WERI-Rb-1 (cell line): Measurements from ENCODE around the gene GDF2.

Experiments
- DNase-seq: peaks from one replicate; pipeline ENCODE4 v3.0.0-alpha.2; 2020
- H3K27ac ChIP-seq: fragments of 250-450 bp; sonication (Bioruptor Pico); 2 replicates; pipeline ENCODE4 v1.5.1; 2020; ENCODE audit warnings: mild to moderate bottlenecking, moderate library complexity
- H3K27me3 ChIP-seq: fragments of 250-450 bp; sonication (Bioruptor Pico); 2 replicates; pipeline ENCODE4 v1.5.1; 2021; ENCODE audit warnings: mild to moderate bottlenecking, low read depth, moderate library complexity; ENCODE audit not compliant: insufficient read depth, severe bottlenecking
- H3K36me3 ChIP-seq: fragments of 250-450 bp; sonication (Bioruptor Pico); 2 replicates; pipeline ENCODE4 v1.5.1; 2020; ENCODE audit warnings: mild to moderate bottlenecking, moderate library complexity
- H3K4me3 ChIP-seq: 2 replicates; pipeline ENCODE4 v1.5.1; 2011; ENCODE audit warnings: low read depth, mild to moderate bottlenecking, control low read depth, low read length
- H3K9me3 ChIP-seq: fragments of 250-450 bp; sonication (Bioruptor Pico); 2 replicates; pipeline ENCODE4 v1.5.1; 2021; ENCODE audit warnings: mild to moderate bottlenecking, moderate library complexity; ENCODE audit not compliant: severe bottlenecking
- TF ChIP-seq, protein P1 (sequence below): IDR thresholded peaks from 2 replicates; pipeline ENCODE4 v1.5.1; 2011; ENCODE audit warnings: low read depth, mild to moderate bottlenecking, control low read depth, inconsistent platforms, low read length

GDF2 gene

DNA sequence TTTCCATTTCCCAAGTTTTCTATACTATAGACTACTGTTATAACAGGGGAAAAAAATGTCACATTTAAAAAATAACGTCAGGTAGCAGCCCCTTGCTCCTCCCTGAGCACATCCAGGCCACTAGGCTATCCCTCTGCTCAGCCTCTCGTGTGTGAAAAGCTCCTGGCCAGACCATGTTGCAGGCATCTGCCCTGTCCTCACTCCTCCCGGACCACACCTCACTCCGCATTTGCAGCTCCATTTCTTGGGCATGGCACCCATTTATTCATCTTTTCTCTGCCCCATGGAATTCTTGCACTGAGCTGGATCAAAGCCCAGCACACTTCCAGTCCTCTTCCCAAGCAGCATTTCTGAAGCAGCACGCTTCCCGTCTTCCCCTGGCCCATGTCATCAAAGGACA is 1.4 kb upstream of the GDF2 start:
- no peaks in the 10 kb centered on the region for H3K36me3 ChIP-seq
- H3K27me3 ChIP-seq, result no peaks in the 10 kb centered on the region
- TF ChIP-seq, protein P1, sequence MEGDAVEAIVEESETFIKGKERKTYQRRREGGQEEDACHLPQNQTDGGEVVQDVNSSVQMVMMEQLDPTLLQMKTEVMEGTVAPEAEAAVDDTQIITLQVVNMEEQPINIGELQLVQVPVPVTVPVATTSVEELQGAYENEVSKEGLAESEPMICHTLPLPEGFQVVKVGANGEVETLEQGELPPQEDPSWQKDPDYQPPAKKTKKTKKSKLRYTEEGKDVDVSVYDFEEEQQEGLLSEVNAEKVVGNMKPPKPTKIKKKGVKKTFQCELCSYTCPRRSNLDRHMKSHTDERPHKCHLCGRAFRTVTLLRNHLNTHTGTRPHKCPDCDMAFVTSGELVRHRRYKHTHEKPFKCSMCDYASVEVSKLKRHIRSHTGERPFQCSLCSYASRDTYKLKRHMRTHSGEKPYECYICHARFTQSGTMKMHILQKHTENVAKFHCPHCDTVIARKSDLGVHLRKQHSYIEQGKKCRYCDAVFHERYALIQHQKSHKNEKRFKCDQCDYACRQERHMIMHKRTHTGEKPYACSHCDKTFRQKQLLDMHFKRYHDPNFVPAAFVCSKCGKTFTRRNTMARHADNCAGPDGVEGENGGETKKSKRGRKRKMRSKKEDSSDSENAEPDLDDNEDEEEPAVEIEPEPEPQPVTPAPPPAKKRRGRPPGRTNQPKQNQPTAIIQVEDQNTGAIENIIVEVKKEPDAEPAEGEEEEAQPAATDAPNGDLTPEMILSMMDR, result no peak
- DNase-seq, result no peak
- H3K4me3 ChIP-seq, result no peak overlapping the region
- H3K27ac ChIP-seq, result no peak overlapping the region
- no peaks in the 10 kb centered on the region for H3K9me3 ChIP-seq

DNA sequence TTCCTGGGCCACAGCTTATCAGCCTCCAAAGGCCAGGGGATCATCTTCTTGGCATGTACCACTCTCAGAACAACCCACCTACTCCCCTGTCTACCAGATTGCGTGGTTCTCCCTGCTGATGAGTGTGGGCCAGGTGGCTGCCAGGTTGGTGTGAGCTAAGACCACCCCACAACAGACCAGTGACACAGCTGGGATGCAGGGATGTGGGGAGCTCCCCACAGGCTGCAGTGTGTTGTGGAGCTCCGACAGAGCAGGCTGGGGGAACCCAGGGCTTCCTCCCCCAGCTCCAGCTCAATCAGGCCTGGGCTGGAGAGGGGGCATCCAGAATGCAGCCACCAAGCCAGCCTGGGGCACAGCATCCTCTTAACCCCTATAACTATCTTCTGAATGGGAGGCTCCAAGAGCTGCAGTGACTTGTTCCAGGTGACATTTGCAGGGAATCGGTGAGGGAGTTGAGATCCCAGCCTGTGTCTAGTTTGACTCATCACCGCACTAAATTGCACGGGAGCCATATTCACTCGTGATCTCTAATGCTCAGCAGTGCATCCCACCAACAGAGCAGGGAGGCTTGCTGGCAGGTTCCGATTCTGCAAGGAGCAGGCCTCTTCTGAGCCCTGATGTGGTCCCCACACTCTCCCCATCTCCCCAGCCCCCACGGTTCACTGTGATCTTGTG is 596 bp upstream of the GDF2 start:
- Histone ChIP-seq H3K27me3 (no peaks in the 10 kb centered on the region), H3K4me3 (no peak overlapping the region), H3K27ac (no peak overlapping the region), H3K9me3 (no peaks in the 10 kb centered on the region), H3K36me3 (no peaks in the 10 kb centered on the region)
- TF ChIP-seq, protein P1, result no peak
- DNase-seq, result no peak

DNA sequence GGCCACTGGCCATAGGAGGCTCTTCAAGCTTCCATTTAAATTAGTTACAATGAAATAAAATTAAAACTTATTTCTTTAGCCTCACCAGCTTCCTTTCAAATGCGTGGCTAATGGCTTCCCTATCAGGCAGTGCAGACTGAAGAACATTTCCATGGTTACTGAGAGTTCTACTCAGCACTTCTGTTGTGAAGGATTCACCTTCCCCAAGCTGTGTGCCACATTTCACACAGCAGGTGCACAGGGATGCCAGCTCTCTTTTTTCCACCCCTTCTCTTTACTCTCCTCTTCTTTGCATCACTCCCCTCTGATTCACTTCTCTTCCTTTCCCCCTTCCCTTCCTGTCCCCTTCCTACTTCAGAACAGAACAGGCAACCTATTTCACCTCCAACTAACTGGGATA is 833 bp downstream of the GDF2 start:
- Histone ChIP-seq H3K36me3 (no peaks in the 10 kb centered on the region), H3K4me3 (no peak overlapping the region), H3K27ac (no peak overlapping the region), H3K9me3 (no peaks in the 10 kb centered on the region), H3K27me3 (no peaks in the 10 kb centered on the region)
- TF ChIP-seq, protein P1, result no peak
- DNase-seq, result no peak

DNA sequence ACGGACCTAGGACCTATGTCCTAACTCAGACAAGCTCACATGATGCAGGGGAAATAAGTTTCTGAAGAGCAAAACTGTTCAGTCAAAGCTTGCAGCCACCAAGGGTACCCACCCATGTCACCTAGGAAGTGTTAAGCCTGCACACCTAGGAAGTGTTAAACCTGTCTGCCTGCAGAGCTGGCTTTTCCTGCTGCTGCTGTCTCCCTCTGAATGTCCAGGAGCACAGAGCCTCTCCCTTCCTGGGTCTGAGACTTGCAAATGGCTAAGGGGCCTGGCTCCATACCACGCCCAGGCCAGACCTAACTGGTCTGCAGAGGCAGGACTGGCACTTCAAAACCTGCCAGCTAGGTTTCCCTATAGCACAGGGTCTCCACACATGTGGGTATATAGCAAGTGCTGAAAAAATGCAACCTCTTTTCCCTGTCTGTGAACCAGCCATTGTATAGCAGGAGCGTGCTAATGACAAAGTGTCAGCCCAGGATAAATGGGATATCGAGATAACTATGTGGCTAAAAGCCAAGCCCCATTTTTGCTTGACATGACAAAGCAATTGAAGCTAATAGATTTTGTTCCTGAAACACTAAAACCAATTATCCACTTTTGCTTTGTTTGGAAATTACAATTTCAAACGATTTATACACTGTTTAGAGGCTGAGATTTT is 1.5 kb downstream of the GDF2 start:
- Histone ChIP-seq H3K27me3 (no peaks in the 10 kb centered on the region), H3K27ac (no peak overlapping the region), H3K9me3 (no peaks in the 10 kb centered on the region), H3K36me3 (no peaks in the 10 kb centered on the region), H3K4me3 (no peak overlapping the region)
- TF ChIP-seq, protein P1, result no peak
- no peak for DNase-seq

DNA sequence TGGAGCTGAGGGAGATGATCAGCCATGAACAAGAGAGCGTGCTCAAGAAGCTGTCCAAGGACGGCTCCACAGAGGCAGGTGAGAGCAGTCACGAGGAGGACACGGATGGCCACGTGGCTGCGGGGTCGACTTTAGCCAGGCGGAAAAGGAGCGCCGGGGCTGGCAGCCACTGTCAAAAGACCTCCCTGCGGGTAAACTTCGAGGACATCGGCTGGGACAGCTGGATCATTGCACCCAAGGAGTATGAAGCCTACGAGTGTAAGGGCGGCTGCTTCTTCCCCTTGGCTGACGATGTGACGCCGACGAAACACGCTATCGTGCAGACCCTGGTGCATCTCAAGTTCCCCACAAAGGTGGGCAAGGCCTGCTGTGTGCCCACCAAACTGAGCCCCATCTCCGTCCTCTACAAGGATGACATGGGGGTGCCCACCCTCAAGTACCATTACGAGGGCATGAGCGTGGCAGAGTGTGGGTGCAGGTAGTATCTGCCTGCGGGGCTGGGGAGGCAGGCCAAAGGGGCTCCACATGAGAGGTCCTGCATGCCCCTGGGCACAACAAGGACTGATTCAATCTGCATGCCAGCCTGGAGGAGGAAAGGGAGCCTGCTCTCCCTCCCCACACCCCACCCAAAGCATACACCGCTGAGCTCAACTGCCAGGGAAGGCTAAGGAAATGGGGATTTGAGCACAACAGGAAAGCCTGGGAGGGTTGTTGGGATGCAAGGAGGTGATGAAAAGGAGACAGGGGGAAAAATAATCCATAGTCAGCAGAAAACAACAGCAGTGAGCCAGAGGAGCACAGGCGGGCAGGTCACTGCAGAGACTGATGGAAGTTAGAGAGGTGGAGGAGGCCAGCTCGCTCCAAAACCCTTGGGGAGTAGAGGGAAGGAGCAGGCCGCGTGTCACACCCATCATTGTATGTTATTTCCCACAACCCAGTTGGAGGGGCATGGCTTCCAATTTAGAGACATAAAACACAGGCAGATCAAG is 3.3 kb downstream of the GDF2 start:
- DNase-seq, result no peak
- no peak overlapping the region for H3K4me3 ChIP-seq
- H3K27me3 ChIP-seq, result no peaks in the 10 kb centered on the region
- TF ChIP-seq, protein P1, result no peak
- H3K9me3 ChIP-seq, result no peaks in the 10 kb centered on the region
- no peaks in the 10 kb centered on the region for H3K36me3 ChIP-seq
- no peak overlapping the region for H3K27ac ChIP-seq
